HG03558 (cell line): ENCODE results near the gene CAMK1D.
"Not testable (repeated sequence)": the region's sequence is repeated elsewhere in the genome, so short reads cannot be mapped to it uniquely, and the experiment has no call there.

Source experiments
- ATAC-seq: cut with Tn5 transposase; IDR thresholded peaks from one replicate; pipeline ENCODE4 v1.9.1; 2021; ENCODE audit warnings: moderate number of reproducible peaks; ENCODE audit not compliant: unreplicated experiment; ENCODE audit errors: extremely low read depth

The CAMK1D gene

DNA sequence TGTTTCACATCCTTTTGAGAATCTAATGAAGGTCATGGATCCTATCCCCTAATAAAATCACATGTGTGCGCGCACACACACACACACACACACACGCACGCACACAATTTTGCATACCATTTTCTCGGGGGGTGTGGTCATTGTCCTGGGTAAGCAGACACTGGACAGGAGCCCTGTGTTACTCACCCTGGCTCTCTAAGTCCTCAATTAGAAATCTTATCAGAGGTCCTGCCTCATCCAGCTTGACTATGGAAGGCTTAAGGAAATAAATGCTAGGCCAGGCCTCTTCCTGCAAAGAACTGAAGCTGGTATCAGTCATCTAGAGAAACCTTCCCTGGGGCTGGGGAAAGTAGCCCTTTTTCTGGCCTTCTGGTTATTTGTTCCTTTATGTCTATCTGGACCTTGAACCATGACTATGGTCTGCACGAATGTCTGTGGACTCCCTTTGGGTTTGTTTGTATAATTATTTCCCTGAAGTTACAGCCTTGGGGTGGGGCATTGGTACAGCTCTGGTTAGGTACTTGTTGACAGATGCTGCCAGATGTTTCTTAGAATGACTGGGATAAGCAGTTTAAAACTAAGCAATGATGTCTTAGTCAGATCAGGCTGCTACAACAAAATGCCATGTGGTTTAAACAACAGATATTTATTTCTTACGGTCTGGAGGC is 443.7 kb downstream of the CAMK1D start:
- ATAC-seq: no peak

DNA sequence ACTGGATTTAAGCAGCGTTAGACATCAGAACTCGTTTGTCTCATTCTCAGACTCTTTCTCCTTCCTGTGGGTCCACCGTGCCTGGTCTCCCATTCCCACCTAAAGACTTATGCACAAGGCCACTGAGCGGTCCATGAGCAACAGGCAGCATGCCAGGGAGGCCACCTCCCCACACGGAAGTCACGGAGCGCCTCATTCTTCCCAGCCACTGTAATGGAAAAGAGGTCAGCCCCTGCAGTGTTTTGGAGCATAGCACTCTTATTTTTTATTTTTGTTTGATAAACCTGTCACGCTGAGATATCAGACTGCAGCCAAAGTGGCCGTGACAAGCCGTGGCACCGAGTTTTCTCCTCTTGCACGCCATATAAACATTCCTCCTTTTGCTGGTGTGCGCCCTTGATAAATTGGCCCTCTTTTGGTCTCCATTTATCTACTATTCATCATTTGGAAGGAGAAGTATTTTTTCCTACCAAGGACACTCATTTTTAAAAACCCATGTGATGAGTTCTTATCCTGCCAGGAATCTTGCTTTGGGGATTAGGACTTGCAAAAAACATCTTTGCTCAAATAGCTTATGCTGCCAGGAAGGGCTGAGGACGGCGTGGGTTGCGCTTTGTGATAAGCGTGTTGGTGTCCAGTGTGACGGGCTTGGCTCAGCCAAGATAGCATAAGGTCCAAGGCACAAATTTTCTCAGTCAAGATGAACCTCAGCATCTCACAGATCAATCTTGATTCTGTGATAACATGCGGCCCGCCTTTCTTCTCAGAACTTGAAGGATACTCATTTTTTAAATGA is 446.2 kb downstream of the CAMK1D start:
- no peak for ATAC-seq

DNA sequence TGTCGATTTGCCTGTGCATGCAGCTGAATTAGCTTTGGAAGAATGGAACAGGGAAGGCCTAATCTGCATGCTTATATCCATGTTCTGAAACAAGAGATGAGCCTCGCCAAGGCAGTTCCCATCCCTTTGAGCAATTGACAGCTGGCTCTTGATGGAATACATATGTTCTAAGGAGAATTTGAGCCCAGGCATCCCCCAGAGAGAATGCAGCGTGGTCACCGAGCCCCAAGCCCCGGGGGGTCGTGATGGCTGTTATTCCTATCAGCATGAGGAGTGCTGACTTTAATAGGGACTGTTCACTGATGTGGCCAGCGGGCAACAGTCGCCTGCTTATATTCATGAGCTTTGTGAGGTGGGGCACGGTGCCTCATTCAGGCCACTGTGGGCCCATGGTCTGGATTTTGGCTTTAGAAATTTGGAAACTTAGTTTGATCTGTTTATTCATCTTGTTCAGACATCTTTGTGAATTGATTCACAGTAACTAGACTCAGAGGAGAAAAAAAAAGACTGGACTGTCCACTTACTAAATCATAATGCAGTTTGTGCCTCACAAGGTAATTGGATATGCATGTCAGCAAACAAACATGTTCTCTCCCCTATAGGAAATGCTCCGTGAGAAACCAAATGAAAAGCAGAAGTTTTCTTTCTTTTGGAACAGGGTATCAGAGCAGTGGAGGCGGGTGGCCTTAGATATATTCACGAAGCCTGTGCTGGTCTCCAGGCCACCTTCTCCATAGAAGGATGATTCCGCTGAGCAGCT is 447.2 kb downstream of the CAMK1D start:
- ATAC-seq: no peak

DNA sequence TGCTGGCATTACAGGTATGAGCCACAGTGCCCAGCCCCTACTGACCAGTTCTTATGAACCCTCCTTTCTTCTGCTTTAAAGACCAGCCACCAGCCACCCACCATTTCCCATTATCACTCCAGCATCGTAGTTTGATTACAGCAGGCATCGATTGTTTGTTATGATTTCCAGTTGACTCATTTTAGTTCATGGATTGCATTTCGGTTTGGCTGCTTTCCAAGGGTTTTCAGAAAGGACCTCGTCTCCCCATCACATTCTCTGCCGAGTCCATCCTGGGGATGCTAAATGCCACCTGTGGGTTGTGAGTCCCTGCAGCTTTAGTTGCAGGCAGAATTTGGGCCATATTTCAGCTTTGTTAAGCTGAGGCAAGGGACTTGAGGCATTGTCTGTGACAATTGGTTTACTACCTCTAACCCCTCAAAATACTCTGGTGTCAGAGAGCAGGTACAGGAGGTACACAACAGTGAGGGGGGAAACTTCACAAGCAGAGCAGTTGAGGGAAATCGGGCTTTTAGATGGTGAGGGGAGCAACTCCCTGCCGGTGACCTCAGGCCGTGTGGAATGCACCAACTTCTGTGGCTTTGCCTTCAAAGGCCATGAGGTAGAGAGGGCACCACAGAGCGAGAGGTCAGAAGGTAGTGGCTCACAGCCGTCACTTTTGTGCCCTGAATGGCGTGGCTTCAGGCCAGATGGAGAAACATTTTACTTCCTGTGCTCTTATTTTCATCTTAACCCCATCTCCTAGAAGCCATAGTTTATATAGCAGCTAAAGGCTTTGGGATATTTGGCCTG is 448.3 kb downstream of the CAMK1D start:
- no peak for ATAC-seq

DNA sequence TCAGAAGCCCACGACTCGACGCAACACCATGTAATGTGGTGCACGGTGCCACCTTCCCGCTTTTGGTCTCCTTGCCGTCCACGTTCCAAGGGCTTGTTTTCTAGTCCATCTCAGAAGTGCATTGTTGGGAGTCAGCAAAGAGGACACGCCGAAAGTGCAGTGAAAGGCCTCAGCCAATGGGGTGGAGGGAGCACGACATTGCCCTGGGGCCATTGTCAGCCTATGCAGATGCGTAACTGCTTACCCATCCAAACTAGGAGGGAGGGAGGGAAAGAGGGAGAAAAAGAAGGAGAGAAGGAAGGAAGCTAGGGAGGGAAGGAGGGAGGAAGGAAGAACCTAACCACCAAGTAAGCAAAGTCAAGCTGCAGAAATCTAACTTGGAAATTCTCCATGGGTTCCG is 449.8 kb downstream of the CAMK1D start:
- ATAC-seq: no peak

DNA sequence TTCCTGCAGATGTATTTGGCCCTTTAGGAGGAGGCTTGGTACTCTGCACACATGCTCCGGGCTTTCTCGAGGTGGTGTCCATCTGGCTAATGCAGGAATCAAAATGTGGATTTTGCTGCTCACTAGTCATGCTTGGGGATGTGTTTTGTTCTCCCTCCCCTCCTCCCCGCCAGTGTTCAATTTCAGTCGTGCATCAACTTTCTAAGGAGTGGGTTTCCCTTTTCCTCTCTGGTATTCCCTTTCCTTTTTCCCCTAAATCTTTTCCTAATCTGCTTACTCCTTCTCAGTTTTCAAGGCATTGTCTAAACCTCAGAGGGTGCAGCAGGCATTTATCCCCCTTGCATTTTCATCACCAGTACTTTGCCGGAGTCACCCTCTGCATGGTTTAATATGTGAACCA is 450.4 kb downstream of the CAMK1D start:
- no peak for ATAC-seq

DNA sequence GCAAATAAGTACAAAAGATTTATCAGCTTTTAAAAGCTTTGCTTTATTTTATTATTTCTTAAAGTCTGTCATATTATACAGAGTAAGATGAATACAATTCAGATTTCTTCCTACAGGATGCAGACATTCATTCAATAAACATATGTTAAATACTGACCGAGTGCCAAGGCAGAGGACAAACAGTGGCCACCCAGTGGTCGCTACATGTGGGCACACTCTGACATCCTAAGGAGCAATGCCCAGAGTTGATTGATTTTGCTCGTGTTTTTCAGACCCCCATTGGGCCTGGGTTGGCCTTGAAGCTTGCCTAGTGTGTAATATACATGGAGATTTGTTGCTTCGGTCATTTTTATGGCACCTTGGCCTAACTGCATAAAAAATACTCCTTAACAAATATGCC is 451.0 kb downstream of the CAMK1D start:
- no peak for ATAC-seq

DNA sequence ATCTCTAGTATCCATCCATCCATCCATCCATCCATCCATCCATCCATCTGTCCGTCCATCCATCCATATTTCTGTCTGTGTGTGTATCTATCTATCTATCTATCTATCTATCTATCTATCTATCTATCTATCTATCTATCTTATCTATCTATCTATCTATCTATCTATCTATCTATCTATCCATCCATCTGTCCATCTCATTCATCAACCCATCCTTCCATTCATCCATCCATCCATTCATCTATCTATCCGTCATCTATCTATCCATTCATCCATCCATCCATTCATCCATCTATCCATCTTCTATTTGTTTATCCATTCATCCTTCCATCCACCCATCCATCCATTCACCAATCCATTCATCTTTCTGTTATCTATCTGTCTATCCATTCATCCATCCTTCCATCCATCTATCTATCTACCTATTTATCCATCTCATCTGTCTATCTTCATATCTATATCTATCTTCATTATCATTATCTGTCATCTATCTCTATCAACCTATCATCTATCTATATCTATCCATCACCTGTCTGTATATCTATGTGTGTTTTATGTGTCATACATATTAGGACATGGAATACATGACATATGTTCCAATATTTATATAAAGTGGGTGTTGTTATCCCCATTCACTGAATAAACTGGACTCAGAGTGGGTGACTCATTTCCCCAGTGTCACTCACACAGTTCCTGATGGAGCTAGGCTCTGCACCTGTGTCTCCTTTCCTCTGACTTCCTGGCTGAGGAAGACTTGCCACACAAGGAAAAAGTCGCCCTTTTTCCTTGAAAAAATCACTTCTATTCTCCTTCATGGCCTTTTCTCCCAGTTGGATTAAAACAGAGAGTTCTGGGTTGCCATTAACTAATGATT is 452.1 kb downstream of the CAMK1D start:
- ATAC-seq: no peak

DNA sequence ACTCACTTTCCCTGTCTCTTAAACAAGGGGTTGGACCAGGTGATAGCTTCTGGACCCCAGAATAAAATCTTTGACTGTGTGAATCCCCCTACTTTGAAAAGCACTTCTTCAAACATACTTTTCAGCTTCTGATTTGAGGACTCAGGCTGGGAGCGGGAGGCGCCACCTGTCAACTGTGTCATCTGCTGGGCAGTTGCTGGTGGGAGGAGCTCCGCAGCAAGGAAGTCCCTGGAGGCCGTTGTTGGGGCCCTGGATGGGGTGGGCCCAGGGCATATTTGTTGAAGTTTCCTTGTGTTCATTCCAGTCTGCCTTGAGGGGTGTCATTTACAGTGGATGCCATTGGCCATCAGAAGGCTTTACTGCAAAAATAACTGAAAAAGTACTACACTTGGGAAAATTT is 454.4 kb downstream of the CAMK1D start:
- no peak for ATAC-seq

DNA sequence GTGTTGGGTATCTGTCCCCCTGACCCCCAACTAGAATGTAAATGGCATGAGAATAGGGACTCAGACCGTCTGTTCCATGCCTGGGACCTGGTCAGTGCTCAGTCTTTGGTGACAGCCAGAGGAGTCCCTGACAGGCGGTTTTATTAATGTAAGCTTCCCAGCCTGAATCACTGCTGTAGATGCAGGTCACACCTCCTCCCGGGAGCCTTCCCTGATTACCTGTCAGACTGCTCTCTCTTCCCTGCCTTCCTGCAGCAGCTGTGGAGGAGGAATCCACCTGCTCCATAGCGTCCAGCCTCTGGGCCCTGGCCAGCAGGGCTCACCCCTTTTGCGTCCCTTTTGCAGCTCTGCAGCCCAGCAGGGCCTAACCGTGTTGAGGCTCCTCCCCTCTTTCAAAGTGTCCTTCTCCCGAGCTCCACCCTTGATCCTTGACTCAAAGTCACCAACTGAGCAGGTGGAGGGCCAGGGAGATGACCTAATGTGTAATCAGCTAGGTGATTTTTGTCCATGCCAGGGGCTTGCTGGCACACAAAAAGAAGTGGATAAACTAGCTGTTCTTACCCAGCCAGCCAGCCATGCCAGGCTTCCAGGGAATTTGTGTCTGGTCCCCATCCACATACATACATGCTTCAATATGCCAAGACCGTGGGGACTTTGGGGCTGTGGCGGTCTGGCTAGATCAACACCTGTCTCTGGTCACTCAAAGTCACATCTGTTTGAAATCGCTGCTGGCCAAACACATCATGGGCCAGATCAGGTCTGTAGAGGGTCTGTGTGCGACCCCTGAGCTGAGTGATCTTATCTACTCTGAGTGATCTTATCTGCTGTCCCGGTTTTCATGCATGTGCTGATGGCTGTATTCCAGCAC is 457.1 kb downstream of the CAMK1D start:
- ATAC-seq: no peak

DNA sequence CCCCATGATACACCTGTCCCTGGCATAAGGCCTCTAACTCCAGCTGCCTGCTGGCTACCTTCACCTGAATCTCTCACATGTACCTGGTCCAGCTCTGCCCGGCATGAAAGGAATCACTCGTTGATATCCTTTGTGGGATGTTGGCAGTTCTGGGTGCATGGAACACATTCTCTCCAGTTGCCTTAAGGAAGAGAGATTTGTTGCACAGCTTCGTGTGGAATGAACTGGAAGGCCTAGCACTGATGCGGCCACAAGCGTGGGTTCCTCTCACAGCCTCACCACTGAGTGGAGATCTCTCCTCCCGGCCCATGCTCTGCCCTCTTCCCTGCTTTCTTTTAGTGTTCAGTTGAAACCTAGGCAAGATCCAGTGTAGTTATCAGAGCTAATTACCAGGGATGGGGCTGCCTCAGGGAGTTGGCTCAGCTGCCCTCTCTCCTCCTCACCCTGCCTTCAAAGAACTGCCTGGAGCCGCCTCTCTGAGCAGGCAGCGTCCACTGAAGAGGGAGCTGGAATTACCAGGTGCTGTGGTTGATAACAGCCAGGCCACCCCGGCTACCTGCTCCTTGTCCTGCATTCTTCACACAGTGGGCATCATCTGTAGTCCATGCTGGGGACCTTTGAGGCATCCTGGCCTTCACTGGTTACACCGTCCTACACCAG is 457.9 kb downstream of the CAMK1D start:
- no peak for ATAC-seq

DNA sequence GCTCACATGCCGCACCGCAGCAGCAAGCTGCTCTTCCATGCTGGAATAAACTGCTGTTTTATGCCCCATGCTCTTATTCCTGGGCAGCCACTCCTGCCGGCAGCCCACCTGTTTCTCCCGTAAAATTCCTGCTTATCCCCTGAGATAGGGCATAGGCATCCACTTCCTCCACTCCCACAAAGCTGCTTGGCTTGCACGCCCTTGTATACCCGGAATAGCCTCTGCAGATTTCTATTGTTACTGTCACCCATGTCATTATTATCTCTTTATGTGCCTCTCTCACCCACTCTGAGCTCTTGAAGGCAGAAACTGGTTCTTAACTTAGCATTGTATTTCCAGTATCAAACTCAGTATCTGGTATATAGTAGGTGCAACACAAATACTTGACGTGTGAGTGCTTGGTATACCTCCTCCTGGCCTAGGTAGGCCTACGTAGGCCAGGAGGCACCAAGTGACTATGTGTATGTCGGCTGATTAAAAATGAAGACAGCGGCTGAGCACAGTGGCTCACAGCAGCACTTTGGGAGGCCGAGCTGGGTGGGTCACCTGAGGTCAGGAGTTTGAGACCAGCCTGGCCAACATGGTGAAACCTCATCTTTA is 458.8 kb downstream of the CAMK1D start:
- no peak for ATAC-seq

DNA sequence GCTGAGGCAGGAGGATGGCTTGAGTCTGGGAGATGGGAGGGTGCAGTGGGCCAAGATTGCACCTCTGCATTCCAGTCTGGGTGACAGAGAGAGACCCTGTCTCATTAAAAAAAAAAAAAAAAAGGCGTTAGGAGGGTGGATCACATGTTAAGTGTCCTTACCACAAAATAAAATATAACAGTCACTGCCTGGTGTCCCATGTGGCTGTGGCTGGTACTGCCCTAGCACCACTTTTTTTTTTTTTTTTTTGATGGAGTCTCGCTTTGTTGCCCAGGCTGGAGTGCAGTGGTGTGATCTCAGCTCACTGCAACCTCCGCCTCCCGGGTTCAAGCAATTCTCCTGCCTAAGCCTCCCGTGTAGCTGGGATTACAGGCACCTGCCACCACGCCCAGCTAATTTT is 460.7 kb downstream of the CAMK1D start:
- ATAC-seq: not testable (repeated sequence)

DNA sequence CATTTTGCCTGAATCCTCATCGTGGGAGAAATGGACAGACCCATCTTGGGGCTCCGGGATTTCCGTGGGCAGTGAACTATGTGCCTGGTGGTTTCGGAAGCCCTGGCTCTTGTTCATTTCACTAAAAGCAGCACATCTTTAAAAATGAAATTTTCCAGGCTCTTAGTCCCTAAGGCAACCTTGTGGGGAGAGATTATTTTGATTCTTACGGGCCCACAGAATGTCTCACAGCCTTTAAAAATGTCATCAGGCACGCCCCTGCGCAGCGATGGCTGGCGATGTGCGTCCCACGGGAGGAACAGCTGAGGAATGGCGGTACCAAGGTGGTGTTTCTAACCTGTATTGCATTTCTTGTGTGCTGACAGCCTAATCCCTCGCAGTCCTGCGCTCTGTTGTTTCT is 462.5 kb downstream of the CAMK1D start:
- no peak for ATAC-seq

DNA sequence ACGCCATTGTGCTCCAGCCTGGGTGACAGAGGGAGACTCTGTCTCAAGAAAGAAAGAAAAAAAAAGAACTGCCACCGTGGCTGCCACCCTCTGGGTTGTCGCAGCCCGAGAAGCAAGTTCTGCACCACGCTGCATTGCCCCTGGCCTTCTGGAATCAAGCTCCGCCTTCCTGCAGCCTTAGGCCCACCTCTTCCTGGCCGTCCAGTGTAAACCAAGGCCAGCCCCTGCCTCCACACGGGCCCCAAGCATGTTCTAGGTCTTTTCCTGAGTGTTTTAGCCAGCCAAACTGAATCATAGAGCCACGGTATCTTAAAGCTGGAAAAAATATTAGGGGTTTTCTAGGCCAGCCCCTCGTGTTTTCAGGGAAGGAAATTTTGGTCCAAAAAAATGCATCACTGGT is 463.2 kb downstream of the CAMK1D start:
- no peak for ATAC-seq

DNA sequence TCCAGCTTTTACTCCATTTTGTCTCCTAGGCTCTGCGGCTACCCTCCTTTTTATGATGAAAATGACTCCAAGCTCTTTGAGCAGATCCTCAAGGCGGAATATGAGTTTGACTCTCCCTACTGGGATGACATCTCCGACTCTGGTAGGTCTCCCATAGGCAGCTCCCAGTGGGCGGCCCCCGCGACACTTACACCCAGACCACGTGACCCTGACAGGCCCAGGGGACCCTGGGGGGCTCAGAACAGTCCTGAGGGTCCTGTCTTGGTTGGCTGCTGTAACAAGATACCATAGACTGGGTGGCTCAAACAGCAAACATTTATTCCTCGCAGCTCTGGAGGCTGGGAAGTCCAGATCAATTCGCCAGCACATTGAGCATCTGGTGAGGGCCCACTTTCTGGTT is 464.8 kb downstream of the CAMK1D start:
- no peak for ATAC-seq

DNA sequence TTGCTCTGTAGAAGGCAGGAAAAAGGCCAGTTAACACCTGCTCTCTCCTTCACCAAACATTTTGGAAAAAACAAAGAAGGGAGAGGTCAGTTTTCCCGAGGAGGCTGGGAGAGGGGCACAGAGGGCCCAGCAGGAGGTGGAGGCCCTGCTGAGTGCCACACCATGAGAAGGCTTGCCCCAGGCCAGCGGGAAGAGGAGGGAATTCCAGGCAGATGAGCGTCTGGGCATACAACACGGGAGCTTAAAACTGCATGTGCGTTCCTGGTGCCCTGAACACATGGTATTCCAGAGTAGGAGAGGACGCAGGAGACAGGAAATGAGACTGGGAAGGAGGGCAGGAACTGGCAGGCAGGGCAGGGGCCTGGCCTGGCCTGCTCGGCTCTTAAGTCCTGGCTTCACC is 469.7 kb downstream of the CAMK1D start:
- no peak for ATAC-seq

DNA sequence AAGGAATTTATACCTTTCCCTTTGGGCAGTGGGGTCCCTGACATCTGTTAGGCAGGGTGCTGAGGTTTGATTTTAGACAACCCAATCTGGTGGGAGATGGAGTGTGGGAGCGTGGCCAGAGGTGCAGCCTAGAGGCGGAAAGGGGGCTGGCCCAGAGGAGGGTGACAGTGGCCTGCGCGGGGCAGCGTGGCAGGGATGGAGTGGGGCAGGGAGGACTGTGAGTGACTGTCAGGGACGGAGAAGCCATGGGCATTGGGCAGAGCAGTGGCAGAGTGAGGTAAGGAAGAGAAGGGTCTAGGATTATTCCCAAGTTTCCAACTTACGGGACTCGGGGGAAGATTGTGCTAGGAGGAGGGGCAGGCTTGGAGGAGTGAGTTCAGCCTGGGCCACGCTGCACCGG is 470.3 kb downstream of the CAMK1D start:
- ATAC-seq: no peak
